Measurements from ENCODE around the gene NACA. TPM values are rescaled to one million over a fixed set of nuclear protein-coding genes. Genes with fewer than 3 reads are reported as not detected.

NACA gene
- total and polyA plus RNA-seq, 2 of the 13 experiments (the other 11 are each of a cell fraction or from before 2014, with no cell fraction given) = 799 to 1,700 TPM

DNA sequence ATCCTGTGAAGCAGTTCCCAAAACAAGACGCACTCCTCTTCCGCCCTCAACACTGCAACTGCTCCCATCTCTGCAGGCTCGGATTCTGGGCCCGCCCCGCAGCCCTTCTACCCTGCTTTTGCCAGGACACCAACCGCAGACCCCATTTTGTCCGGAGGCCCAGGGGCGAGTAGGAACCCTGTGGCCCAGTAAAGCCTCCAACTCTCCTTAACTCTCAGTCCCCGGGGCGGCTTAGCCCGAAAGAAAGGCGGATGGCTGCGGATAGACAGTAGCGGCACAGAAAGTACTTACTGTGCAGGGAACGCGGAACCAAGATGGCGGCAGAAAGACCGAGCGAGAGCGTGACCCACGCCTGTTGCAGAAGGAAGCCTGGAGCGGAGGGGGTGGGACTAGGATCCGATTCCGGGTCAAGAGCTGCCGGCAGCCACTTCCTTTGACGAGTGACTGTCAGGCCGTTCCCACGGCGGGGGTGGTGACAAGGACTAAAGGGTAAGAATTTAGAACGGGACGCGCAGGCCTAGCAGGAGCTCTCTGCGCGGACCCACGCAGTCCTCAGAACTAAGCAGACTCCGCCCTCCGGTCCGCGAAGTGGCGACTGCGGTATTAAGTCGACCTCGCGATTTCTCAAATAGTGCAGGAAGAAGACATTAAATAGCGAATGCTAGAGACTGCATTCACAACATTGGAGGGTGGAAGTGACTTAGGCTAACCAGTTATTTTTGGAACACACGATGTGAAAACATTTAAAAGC, at the start of gene NACA (continued):
- TF ChIP-seq, protein P1, sequence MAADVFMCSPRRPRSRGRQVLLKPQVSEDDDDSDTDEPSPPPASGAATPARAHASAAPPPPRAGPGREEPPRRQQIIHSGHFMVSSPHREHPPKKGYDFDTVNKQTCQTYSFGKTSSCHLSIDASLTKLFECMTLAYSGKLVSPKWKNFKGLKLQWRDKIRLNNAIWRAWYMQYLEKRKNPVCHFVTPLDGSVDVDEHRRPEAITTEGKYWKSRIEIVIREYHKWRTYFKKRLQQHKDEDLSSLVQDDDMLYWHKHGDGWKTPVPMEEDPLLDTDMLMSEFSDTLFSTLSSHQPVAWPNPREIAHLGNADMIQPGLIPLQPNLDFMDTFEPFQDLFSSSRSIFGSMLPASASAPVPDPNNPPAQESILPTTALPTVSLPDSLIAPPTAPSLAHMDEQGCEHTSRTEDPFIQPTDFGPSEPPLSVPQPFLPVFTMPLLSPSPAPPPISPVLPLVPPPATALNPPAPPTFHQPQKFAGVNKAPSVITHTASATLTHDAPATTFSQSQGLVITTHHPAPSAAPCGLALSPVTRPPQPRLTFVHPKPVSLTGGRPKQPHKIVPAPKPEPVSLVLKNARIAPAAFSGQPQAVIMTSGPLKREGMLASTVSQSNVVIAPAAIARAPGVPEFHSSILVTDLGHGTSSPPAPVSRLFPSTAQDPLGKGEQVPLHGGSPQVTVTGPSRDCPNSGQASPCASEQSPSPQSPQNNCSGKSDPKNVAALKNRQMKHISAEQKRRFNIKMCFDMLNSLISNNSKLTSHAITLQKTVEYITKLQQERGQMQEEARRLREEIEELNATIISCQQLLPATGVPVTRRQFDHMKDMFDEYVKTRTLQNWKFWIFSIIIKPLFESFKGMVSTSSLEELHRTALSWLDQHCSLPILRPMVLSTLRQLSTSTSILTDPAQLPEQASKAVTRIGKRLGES (CRISPR knock-in tag; IDR thresholded peaks at IDR 0.05; ENCODE audit: borderline replicate concordance) = no peak
- TF ChIP-seq GABPB1 (CRISPR knock-in tag; IDR thresholded peaks at IDR 0.05) = peak; percentile 99
- peak; percentile 90; the same call in 1 of the 2 replicates for TF ChIP-seq KDM2A (CRISPR knock-in tag; IDR thresholded peaks at IDR 0.05; ENCODE audit: borderline replicate concordance, low read depth)
- peak; percentile 90 for TF ChIP-seq FOXC1 (CRISPR knock-in tag; IDR thresholded peaks at IDR 0.05; ENCODE audit: borderline replicate concordance)
- no peak for TF ChIP-seq ZNF841 (CRISPR knock-in tag; IDR thresholded peaks at IDR 0.05; ENCODE audit: borderline replicate concordance)
- no peak for TF ChIP-seq KDM1A (CRISPR knock-in tag; IDR thresholded peaks at IDR 0.05)
- TF ChIP-seq ZNF792 (CRISPR knock-in tag; IDR thresholded peaks at IDR 0.05) = peak; percentile 89
- TF ChIP-seq NFE2L1 (CRISPR knock-in tag; IDR thresholded peaks at IDR 0.05; ENCODE audit: borderline replicate concordance) = no peak
- TF ChIP-seq ZBTB3 (CRISPR knock-in tag; IDR thresholded peaks at IDR 0.05; ENCODE audit: borderline replicate concordance, low read depth) = no peak
- no peak for TF ChIP-seq RFX3 (CRISPR knock-in tag; IDR thresholded peaks at IDR 0.05)
- TF ChIP-seq, protein P2, sequence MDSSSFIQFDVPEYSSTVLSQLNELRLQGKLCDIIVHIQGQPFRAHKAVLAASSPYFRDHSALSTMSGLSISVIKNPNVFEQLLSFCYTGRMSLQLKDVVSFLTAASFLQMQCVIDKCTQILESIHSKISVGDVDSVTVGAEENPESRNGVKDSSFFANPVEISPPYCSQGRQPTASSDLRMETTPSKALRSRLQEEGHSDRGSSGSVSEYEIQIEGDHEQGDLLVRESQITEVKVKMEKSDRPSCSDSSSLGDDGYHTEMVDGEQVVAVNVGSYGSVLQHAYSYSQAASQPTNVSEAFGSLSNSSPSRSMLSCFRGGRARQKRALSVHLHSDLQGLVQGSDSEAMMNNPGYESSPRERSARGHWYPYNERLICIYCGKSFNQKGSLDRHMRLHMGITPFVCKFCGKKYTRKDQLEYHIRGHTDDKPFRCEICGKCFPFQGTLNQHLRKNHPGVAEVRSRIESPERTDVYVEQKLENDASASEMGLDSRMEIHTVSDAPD (CRISPR knock-in tag; IDR thresholded peaks at IDR 0.05) = 0 out of 2 replicates have a peak, but pooled peaks have one; percentile 55
- TF ChIP-seq, protein P3, sequence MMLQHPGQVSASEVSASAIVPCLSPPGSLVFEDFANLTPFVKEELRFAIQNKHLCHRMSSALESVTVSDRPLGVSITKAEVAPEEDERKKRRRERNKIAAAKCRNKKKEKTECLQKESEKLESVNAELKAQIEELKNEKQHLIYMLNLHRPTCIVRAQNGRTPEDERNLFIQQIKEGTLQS (CRISPR knock-in tag; IDR thresholded peaks at IDR 0.05) = no peak
- peak; percentile 88 for TF ChIP-seq ELF3 (CRISPR knock-in tag; IDR thresholded peaks at IDR 0.05)
- TF ChIP-seq ZNF333 (CRISPR knock-in tag; IDR thresholded peaks at IDR 0.05; ENCODE audit: borderline replicate concordance) = peak; percentile 63; the same call in 1 of the 2 replicates
- TF ChIP-seq, protein P4, sequence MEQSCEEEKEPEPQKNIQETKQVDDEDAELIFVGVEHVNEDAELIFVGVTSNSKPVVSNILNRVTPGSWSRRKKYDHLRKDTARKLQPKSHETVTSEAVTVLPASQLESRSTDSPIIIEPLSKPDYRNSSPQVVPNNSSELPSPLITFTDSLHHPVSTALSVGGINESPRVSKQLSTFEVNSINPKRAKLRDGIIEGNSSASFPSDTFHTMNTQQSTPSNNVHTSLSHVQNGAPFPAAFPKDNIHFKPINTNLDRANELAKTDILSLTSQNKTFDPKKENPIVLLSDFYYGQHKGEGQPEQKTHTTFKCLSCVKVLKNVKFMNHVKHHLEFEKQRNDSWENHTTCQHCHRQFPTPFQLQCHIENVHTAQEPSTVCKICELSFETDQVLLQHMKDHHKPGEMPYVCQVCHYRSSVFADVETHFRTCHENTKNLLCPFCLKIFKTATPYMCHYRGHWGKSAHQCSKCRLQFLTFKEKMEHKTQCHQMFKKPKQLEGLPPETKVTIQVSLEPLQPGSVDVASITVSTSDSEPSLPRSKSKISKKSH (CRISPR knock-in tag; IDR thresholded peaks at IDR 0.05; ENCODE audit: borderline replicate concordance) = peak; percentile 76; the same call in 1 of the 2 replicates
- peak; percentile 82; the same call in 1 of the 2 replicates for TF ChIP-seq ZNF761 (CRISPR knock-in tag; conservative IDR thresholded peaks at IDR 0.05)
- peak; percentile 83 for TF ChIP-seq POGZ (CRISPR knock-in tag; IDR thresholded peaks at IDR 0.05)
- TF ChIP-seq MZF1 (CRISPR knock-in tag; IDR thresholded peaks at IDR 0.05; ENCODE audit: borderline replicate concordance) = no peak
- TF ChIP-seq ZNF605 (CRISPR knock-in tag; IDR thresholded peaks at IDR 0.05) = peak; percentile 88
- TF ChIP-seq RAD21 (CRISPR knock-in tag; IDR thresholded peaks at IDR 0.05) = no peak; the same call in 1 of the 2 replicates
- TF ChIP-seq, protein P5, sequence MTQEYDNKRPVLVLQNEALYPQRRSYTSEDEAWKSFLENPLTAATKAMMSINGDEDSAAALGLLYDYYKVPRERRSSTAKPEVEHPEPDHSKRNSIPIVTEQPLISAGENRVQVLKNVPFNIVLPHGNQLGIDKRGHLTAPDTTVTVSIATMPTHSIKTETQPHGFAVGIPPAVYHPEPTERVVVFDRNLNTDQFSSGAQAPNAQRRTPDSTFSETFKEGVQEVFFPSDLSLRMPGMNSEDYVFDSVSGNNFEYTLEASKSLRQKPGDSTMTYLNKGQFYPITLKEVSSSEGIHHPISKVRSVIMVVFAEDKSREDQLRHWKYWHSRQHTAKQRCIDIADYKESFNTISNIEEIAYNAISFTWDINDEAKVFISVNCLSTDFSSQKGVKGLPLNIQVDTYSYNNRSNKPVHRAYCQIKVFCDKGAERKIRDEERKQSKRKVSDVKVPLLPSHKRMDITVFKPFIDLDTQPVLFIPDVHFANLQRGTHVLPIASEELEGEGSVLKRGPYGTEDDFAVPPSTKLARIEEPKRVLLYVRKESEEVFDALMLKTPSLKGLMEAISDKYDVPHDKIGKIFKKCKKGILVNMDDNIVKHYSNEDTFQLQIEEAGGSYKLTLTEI (CRISPR knock-in tag; conservative IDR thresholded peaks at IDR 0.05) = no peak
- 0 out of 2 replicates have a peak, but pooled peaks have one; percentile 44 for TF ChIP-seq HNRNPL (IDR thresholded peaks at IDR 0.05; ENCODE audit: low read depth, low read length)
